Activated CD8-positive, alpha-beta memory T cell treated with anti-CD3 and anti-CD28 coated beads for 24 hours (primary cell): Measurements from ENCODE around the gene MPPED1.

ENCODE experiments used
- DNase-seq: peaks from one replicate; pipeline ENCODE4 v3.0.0-alpha.2; 2020

Gene MPPED1

GRCh38 chr22:43529934-43530333 lies 118.1 kb downstream of the MPPED1 start:
- DNase-seq, result no peak

GRCh38 chr22:43530349-43531201 lies 118.8 kb downstream of the MPPED1 start:
- DNase-seq, result no peak

GRCh38 chr22:43531651-43532050 lies 119.8 kb downstream of the MPPED1 start:
- DNase-seq, result no peak

GRCh38 chr22:43532301-43533155 lies 120.7 kb downstream of the MPPED1 start:
- no peak for DNase-seq

- no peak for DNase-seq
Measured at GRCh38 chr22:43533156-43533530, 121.3 kb downstream of the MPPED1 start.

GRCh38 chr22:43533656-43534428 lies 122.0 kb downstream of the MPPED1 start:
- DNase-seq, result no peak

GRCh38 chr22:43534916-43535315 lies 123.1 kb downstream of the MPPED1 start:
- no peak for DNase-seq

GRCh38 chr22:43535336-43535735 lies 123.5 kb downstream of the MPPED1 start:
- no peak for DNase-seq

- DNase-seq, result no peak
Measured at GRCh38 chr22:43535741-43536140, 123.9 kb downstream of the MPPED1 start.

GRCh38 chr22:43537019-43537585 lies 125.3 kb downstream of the MPPED1 start:
- DNase-seq, result no peak

- no peak for DNase-seq
Measured at GRCh38 chr22:43539572-43540528, 128.0 kb downstream of the MPPED1 start.

- DNase-seq, result no peak
Measured at GRCh38 chr22:43540529-43540923, 128.7 kb downstream of the MPPED1 start.

GRCh38 chr22:43541022-43541421 lies 129.2 kb downstream of the MPPED1 start:
- DNase-seq, result no peak

GRCh38 chr22:43541462-43542407 lies 129.9 kb downstream of the MPPED1 start:
- no peak for DNase-seq

- DNase-seq, result no peak
Measured at GRCh38 chr22:43542681-43543521, 131.1 kb downstream of the MPPED1 start.

GRCh38 chr22:43543522-43544288 lies 131.9 kb downstream of the MPPED1 start:
- no peak for DNase-seq

- DNase-seq, result no peak
Measured at GRCh38 chr22:43544289-43544673, 132.5 kb downstream of the MPPED1 start.

- no peak for DNase-seq
Measured at GRCh38 chr22:43546186-43546585, 134.4 kb downstream of the MPPED1 start.
